ENCODE measurements around the gene LRRN2.

LRRN2 gene

GRCh38 chr1:204651843-204652421 is 33.6 kb downstream of the LRRN2 start:
- H3K4me3 ChIP-seq (ENCODE audit: low read depth, low read length) = no peak overlapping the region
- ChIA-PET POLR2A (no interaction called here), CTCF (interaction anchor here (1.3 to 1.4 kb wide), 2 partner anchors 83 to 86 kb away, joined by 3 read pairs; no protein-coding TSS in a partner anchor)
- no peak for TF ChIP-seq CTCF (IDR thresholded peaks at IDR 0.05; ENCODE audit: insufficient read depth, low read length, missing control alignments)
- DNase-seq (ENCODE audit: low read depth, low spot score) = no peak

DNA sequence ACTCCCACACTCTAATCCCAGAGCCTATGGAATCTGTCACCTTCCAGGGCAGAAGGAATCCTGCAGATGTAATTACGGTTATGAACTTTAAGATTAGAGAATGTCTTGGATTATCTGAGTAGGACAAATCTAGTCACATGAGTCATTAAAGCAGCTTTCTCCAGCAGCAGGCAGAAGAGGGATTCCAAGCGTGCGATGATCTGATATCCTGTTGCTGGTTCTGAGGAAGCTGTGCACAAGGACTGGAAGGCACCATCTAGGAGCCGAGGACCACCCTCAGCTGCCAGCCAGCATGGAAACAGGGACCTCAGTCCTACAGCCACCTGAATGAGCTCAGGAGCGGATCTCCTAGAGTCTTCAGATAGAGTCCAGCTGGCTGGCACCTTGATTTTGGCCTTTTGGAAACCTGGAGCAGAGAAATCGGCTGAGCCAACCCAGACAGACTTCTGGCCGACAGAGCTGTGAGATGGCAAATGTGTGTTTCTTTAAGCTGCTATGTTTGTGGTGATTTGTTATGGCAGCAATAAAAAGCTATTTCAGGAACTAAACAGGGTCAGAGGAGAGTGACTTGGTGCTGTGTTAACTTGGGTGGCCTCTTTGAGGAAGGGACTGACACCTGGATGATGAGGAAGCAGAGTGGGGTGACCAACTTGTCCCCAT is 34.5 kb downstream of the LRRN2 start:
- CTCF ChIA-PET = interaction anchor here (0.6 to 1.3 kb wide), 2 partner anchors 27 to 83 kb away, joined by 3 read pairs; no protein-coding TSS in a partner anchor
- POLR2A ChIA-PET = no interaction called here
- TF ChIP-seq CTCF (IDR thresholded peaks at IDR 0.05; ENCODE audit: insufficient read depth, low read length, missing control alignments) = no peak
- no peak overlapping the region for H3K4me3 ChIP-seq (ENCODE audit: low read depth, low read length)
- DNase-seq (ENCODE audit: low read depth, low spot score) = no peak

GRCh38 chr1:204649721-204650521 is 35.6 kb downstream of the LRRN2 start:
- DNase-seq (ENCODE audit: low read depth, low spot score) = no peak
- POLR2A ChIA-PET = no interaction called here
- no peak for TF ChIP-seq CTCF (IDR thresholded peaks at IDR 0.05; ENCODE audit: insufficient read depth, low read length, missing control alignments)
- H3K4me3 ChIP-seq (ENCODE audit: low read depth, low read length) = no peak overlapping the region
- CTCF ChIA-PET = no interaction called here

- ChIA-PET CTCF (interaction anchor here (1.4 kb wide), 1 partner anchor 158 kb away, joined by 4 read pairs; no protein-coding TSS in a partner anchor), POLR2A (no interaction called here)
- H3K4me3 ChIP-seq (ENCODE audit: low read depth, low read length) = no peak overlapping the region
- no peak for TF ChIP-seq CTCF (IDR thresholded peaks at IDR 0.05; ENCODE audit: insufficient read depth, low read length, missing control alignments)
- DNase-seq (ENCODE audit: low read depth, low spot score) = no peak
Observed at GRCh38 chr1:204648576-204648975, 37.0 kb downstream of the LRRN2 start.

- CTCF ChIA-PET = interaction anchor here (0.9 to 1.4 kb wide), 2 partner anchors 159 to 161 kb away, joined by 3 to 4 read pairs; no protein-coding TSS in a partner anchor
- no peak for TF ChIP-seq CTCF (IDR thresholded peaks at IDR 0.05; ENCODE audit: insufficient read depth, low read length, missing control alignments)
- DNase-seq (ENCODE audit: low read depth, low spot score) = no peak
- POLR2A ChIA-PET = no interaction called here
- no peak overlapping the region for H3K4me3 ChIP-seq (ENCODE audit: low read depth, low read length)
Observed at GRCh38 chr1:204647805-204648153, 37.8 kb downstream of the LRRN2 start.

All from AG04449 (cell line).